GM21723 (cell line): ENCODE measurements around the gene SLC15A4.
A peak's percentile ranks its signal among the peaks of the same experiment; 100 is the strongest.
"Not testable (repeated sequence)": the region's sequence is repeated elsewhere in the genome, so short reads cannot be mapped to it uniquely, and the experiment has no call there.

Experiments used
- ATAC-seq: cut with Tn5 transposase; IDR thresholded peaks from one replicate; pipeline ENCODE4 v1.9.1; 2021; ENCODE audit warnings: mild to moderate bottlenecking, moderate library complexity; ENCODE audit not compliant: unreplicated experiment

Gene SLC15A4

GRCh38 chr12:128823916-128824839, at the start of gene SLC15A4:
SLC15A4 (minus strand) TSS chr12:128823958; CDS start chr12:128823943, 15 bp downstream.
- ATAC-seq: peak; percentile 79

- ATAC-seq: no peak
These were observed 48.5 kb upstream of the SLC15A4 start for GRCh38 chr12:128872303-128872702.

GRCh38 chr12:128871516-128871892, 47.7 kb upstream of the SLC15A4 start:
- ATAC-seq: no peak

GRCh38 chr12:128867466-128867865, 43.7 kb upstream of the SLC15A4 start:
- ATAC-seq: no peak

- ATAC-seq: no peak
These were observed 40.9 kb upstream of the SLC15A4 start for GRCh38 chr12:128864516-128865186.

- ATAC-seq: no peak
These were observed 40.2 kb upstream of the SLC15A4 start for GRCh38 chr12:128863957-128864356.

DNA sequence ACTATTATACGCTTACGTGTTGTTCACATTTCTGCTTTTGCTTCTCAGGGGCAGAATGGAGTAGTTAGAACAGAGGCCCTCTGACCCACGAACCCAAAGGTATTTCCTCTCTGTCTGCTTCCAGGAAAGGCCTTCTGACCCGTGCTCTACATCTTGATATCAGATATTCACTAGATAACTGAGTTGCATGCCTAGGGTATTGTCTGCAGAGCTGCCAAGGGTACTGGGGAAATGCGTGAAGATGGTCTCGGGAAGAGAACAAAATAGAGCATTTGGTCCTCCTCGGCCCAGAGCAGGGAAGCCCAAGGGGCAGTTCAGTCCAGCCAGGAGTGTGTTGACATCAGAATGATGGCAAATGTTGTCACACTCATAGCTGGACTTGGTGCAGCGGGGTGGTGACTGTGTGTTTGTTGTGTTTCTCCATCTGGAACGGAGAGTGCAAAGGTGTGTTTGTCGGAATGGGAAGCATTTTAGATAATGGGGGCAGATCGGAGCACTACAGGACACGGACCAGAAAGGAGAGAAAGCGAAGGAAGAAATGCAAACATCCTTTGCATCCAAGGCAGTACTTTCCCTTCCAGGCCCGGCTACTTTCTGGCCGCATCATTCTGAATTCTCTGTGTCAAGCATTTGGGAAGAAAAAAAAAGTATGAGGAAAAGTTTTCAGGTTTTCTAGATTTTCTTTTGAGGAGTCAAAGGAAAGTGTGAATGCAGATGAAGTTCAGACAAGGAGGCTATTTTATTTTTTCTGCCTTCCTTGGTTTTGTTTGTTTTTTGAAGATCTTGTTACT, 37.7 kb upstream of the SLC15A4 start:
- no peak for ATAC-seq

GRCh38 chr12:128859311-128859710, 35.6 kb upstream of the SLC15A4 start:
- no peak for ATAC-seq

- ATAC-seq: no peak
These were observed 33.5 kb upstream of the SLC15A4 start for GRCh38 chr12:128857133-128857763.

DNA sequence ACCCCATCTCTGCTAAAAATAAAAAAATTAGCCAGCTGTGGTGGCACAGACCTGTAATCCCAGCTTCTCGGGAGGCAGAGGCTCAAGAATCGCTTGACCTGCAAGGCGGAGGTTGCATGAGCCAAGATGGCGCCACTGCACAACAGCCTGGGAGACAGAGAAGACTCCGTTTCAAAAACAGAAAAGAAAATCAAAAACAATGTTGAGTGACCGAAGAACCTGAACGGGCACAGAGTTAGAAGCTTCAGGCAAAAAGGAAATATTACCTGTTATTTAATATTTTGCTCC, 33.0 kb upstream of the SLC15A4 start:
- no peak for ATAC-seq

DNA sequence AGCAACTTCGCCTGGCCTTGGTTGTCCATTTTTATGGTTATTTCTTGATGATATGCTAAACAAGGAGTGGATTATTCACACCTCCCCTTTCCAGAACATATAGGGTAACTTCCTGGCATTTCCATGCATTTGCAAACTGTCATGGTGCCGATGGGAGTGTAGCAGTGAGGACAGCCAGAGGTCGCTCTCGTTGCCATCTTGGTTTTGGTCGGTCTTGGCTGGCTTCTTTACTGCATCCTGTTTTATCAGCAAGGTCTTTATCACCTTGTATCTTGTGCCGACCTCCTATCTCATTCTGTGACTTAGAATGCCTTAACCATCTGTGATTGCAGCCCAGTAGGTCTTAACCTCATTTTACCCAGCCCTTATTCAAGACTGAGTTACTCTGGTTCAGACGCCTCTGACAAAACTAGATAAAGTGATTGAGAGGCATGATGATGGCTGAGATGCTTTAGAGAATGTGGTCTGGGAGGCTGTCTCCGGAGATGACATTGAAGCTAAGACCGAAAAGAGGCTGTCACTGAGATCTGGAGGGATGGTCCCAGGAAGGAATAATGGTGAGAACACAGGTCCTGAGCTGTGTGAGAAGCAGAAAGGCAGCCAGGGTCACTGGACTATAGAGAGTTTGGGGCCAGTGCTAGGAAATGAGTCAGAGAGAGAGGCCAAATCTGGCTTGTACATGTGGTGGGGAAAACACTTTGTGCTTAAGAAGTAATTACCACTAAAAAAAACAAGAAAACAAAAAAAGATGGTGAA, 32.5 kb upstream of the SLC15A4 start:
- no peak for ATAC-seq

DNA sequence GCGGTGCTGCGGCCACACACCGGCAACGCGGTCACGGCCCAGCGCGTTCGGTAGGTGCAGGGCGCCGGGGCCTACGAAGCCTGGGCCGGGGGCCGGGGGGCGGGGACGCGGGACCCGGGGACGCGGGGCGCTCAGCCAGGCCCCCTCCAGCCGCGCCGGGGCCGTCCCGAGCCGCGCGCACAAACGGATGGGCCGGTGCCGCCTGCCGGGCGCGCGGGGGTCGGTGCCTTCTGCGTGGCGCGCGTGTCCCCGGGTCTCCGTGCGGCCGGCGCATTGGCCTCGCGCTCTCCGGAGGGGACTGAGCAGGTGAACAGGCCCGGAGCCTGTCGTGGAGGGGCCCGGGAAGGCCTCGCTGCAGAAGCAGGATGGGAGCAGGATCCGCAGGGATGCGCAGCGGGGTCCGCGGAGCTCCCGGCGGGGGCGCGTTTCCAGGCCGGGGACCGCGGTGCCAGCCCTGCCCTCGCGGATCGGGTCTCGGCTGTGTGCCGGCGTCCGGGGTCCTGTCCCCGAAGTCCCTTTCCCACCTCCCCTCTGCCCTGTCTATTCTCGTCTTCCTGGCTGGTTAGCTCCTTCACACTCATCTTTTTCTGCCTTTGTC, 29.9 kb upstream of the SLC15A4 start:
- no peak for ATAC-seq

- no peak for ATAC-seq
These were observed 29.3 kb upstream of the SLC15A4 start, which contains the start of gene GLT1D1 for GRCh38 chr12:128852885-128853599. GLT1D1 (plus strand) TSS chr12:128853478; CDS start chr12:128853582, 104 bp downstream.

DNA sequence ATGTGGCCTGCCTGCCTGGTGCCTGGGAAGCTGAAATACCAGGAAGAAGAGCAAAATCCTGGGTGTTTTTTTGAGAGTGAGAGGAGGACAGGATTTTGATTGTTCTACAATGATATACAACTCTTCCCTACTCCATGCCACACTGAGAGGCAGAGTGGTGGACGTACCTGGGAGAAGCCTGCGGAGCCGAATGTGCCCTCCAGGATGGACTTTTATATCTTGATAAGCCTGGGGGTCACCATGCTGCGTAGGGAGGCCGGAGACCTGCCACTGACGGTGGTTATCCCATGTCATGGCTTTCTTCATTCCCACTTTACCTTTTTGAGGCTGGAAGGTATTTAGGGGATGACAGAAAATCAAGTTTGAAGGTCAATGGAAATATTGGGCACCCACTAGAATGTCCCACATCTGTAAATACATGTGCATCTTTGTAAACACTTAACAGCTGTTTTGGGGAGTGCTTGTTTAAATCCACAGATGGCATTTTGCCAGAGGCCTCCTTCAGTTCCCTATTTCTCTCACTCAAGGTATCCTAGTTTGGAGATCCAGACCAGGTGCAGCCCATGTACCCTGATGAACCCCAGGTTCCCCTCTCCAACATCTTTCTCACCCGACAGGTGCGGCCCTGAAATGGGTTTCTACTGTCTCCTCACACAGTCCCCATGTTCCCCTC, 28.4 kb upstream of the SLC15A4 start:
- no peak for ATAC-seq

DNA sequence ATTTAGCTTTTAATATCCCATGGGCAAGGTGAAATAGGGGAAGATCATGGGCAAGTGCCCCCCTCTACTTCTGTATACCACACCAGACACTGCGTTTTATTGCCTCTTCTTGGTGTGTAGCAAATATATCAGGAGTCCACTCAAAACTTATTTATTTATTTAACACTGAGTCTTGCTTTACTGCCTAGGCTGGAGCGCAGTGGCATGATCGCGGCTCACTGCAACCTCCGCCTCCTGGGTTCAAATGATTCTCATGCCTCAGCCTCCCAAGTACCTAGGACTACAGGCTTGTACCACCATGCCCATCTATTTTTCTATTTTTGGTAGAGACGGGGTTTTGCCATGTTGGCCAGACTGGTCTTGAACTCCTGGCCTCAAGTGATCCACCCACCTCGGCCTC, 27.7 kb upstream of the SLC15A4 start:
- ATAC-seq: not testable (repeated sequence)

DNA sequence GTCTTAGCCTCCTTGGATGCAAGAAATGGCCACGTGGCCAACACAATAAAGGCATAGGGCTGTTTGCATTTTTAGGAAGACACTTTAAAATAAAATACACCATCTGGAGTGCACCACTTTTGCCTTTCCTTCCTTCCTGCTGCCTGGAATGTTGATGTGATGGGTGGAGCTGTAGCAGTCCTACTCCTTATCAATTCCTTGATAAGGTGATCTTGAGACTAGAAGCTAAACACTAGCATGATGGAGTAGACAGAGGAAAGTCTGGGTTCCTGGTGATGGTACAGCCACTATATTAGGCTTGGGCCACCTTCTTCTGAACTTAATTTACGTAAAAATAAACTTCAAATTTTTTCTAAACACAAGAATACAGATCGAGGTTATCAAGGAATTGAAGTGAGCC, 26.6 kb upstream of the SLC15A4 start:
- ATAC-seq: no peak

DNA sequence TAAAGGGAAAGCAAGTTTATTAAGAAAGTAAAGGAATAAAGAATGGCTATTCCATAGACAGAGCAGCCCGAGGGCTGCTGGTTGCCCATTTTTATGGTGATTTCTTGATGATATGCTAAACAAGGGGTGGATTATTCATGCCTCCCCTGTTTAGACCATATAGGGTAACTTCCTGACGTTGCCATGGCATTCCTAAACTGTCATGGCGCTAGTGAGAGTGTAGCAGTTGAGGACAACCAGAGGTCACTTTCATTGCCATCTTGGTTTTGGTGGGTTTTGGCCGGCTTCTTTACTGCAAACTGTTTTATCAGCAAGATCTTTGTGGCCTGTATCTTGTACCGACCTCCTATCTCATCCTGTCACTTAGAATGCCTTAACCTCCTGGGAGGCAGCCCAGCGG, 26.0 kb upstream of the SLC15A4 start:
- not testable (repeated sequence) for ATAC-seq

- no peak for ATAC-seq
These were observed 24.6 kb upstream of the SLC15A4 start for GRCh38 chr12:128848371-128848770.

- ATAC-seq: not testable (repeated sequence)
These were observed 22.9 kb upstream of the SLC15A4 start for GRCh38 chr12:128846671-128847070.
